SK-N-SH (cell line): Measurements from ENCODE around the gene WBP1. TPM values are rescaled to one million over a fixed set of nuclear protein-coding genes. Genes with fewer than 3 reads are reported as not detected.

ENCODE experiments used
- CTCF ChIA-PET: fragments of 300-600, 350-600 bp; formaldehyde crosslinking; extraction: SDS; loops from one replicate; lab custom pipeline; 2021; lab: Yijun Ruan, JAX
- POLR2A ChIA-PET: fragments of 350-600 bp; sonication (Branson Sonifier 250); formaldehyde crosslinking; extraction: SDS; loops from one replicate; lab custom pipeline; 2020; ENCODE audit warnings: antibody characterized with exemption, inconsistent platforms; lab: Yijun Ruan, JAX
- DNase-seq: peaks from one replicate; pipeline ENCODE4 v3.0.0; 2012
- H2AFZ ChIP-seq: fragments of 200-600 bp; sonication (generic); 2 replicates; pipeline ENCODE4 v1.8.1; 2016; ENCODE audit warnings: antibody characterized with exemption, mild to moderate bottlenecking, low read depth
- H3F3A ChIP-seq: fragments of 200-600 bp; sonication (generic); replicated peaks from 2 replicates; pipeline ENCODE3; 2016; ENCODE audit warnings: antibody characterized with exemption, mild to moderate bottlenecking; ENCODE audit not compliant: insufficient read depth
- H3K27ac ChIP-seq, 2 experiments: fragments of 200-500 bp in 1 of 2; fragments of 200-600 bp in 1 of 2; sonication (Bioruptor generic) in 1 of 2; sonication (generic), shearing (Covaris generic) in 1 of 2; 2 replicates each; pipeline versions ENCODE4 v1.5.1 to v1.6.1; 2014 to 2016; ENCODE audit warnings: low read depth in 2 of 2, inconsistent platforms in 1 of 2, low read length in 1 of 2, mild to moderate bottlenecking in 1 of 2, mixed read lengths in 1 of 2
- H3K27me3 ChIP-seq: fragments of 200-600 bp; sonication (generic), shearing (Covaris generic); 2 replicates; pipeline ENCODE4 v1.6.1; 2016; ENCODE audit warnings: mixed run types; ENCODE audit not compliant: insufficient read depth
- H3K36me3 ChIP-seq, 2 experiments: fragments of 200-500 bp in 1 of 2; fragments of 200-600 bp in 1 of 2; sonication (Bioruptor generic) in 1 of 2; sonication (generic) in 1 of 2; replicated peaks in 1 of 2; 2 replicates each; pipeline versions ENCODE3 to v1.5.1; 2014 to 2016; ENCODE audit warnings: low read length in 1 of 2, mild to moderate bottlenecking in 1 of 2; ENCODE audit not compliant: insufficient read depth in 2 of 2, control insufficient read depth in 1 of 2
- H3K4me1 ChIP-seq, 2 experiments: fragments of 200-500 bp in 1 of 2; fragments of 200-600 bp in 1 of 2; sonication (Bioruptor generic) in 1 of 2; sonication (generic), shearing (Covaris generic) in 1 of 2; 2 replicates each; pipeline versions ENCODE4 v1.5.1 to v1.6.1; 2014 to 2016; ENCODE audit warnings: low read depth in 1 of 2, low read length in 1 of 2, mixed run types in 1 of 2; ENCODE audit not compliant: insufficient read depth in 2 of 2, control insufficient read depth in 1 of 2
- H3K4me2 ChIP-seq: fragments of 200-600 bp; sonication (generic), shearing (Covaris generic); 2 replicates; pipeline ENCODE4 v1.6.1; 2017; ENCODE audit warnings: mixed run types
- H3K4me3 ChIP-seq, 2 experiments: fragments of 200-500 bp in 1 of 2; fragments of 200-600 bp in 1 of 2; sonication (Bioruptor generic) in 1 of 2; sonication (generic), shearing (Covaris generic) in 1 of 2; 2 replicates each; pipeline versions ENCODE4 v1.5.1 to v1.8.1; 2014 to 2016; ENCODE audit warnings: low read depth in 2 of 2, inconsistent platforms in 1 of 2, low read length in 1 of 2, mild to moderate bottlenecking in 1 of 2, mixed read lengths in 1 of 2, moderate library complexity in 1 of 2
- H3K79me2 ChIP-seq: fragments of 200-600 bp; sonication (generic); 2 replicates; pipeline ENCODE4 v1.8.1; 2017; ENCODE audit warnings: mild to moderate bottlenecking; ENCODE audit not compliant: insufficient read depth
- H3K9ac ChIP-seq: fragments of 200-600 bp; sonication (generic); 2 replicates; pipeline ENCODE4 v1.6.1; 2017; ENCODE audit warnings: mixed run types
- H3K9me2 ChIP-seq: fragments of 200-600 bp; sonication (generic); 2 replicates; pipeline ENCODE4 v1.6.1; 2017; ENCODE audit warnings: mixed run types
- H3K9me3 ChIP-seq: fragments of 200-600 bp; sonication (generic); 2 replicates; pipeline ENCODE4 v1.6.1; 2017; ENCODE audit warnings: mixed run types, mild to moderate bottlenecking, moderate library complexity
- H4K20me1 ChIP-seq: fragments of 200-600 bp; sonication (generic); 2 replicates; pipeline ENCODE4 v1.6.1; 2017; ENCODE audit warnings: mild to moderate bottlenecking, mixed run types; ENCODE audit not compliant: insufficient read depth
- CTCF ChIP-seq: fragments of 200-600 bp; sonication (generic); IDR thresholded peaks from 2 replicates; pipeline ENCODE4 v1.6.1; 2017; ENCODE audit warnings: antibody characterized with exemption, mild to moderate bottlenecking, moderate library complexity
- EP300 ChIP-seq, 2 experiments: IDR thresholded peaks; 2 replicates each; pipeline versions ENCODE4 v1.4.0 to v1.6.1; 2012; ENCODE audit warnings: borderline replicate concordance in 1 of 2, low read depth in 1 of 2, low read length in 1 of 2
- GABPA ChIP-seq: IDR thresholded peaks from 2 replicates; pipeline ENCODE4 v1.4.0; 2012; ENCODE audit warnings: low read depth, mild to moderate bottlenecking
- JUND ChIP-seq: IDR thresholded peaks from 2 replicates; pipeline ENCODE4 v1.4.0; 2012
- POLR2AphosphoS5 ChIP-seq: IDR thresholded peaks from 2 replicates; pipeline ENCODE4 v1.6.1; 2012; ENCODE audit warnings: low read depth, low read length
- REST ChIP-seq: IDR thresholded peaks from 2 replicates; pipeline ENCODE4 v1.6.1; 2012; ENCODE audit warnings: mild to moderate bottlenecking, low read depth, low read length, moderate library complexity
- TCF12 ChIP-seq: IDR thresholded peaks from 2 replicates; pipeline ENCODE4 v1.4.0; 2012
- USF1 ChIP-seq: IDR thresholded peaks from 2 replicates; pipeline ENCODE4 v1.4.0; 2012; ENCODE audit warnings: low read depth, borderline replicate concordance
- YY1 ChIP-seq: IDR thresholded peaks from 2 replicates; pipeline ENCODE4 v1.4.0; 2012; ENCODE audit warnings: low read depth, mild to moderate bottlenecking
- WGBS: methylation state at CpG from one replicate; pipeline ENCODE4 v1.1.6; 2017; ENCODE audit warnings: low lambda C conversion rate; 5-methylcytosine and 5-hydroxymethylcytosine counted together
- polyA plus RNA-seq, 3 experiments: library from polyadenylated mRNA; depleted of rRNA; stranded (reverse); fragments of >200 nt; gene quantifications; 2 replicates each; pipeline ENCODE4 v1.2.3, GENCODE V29; 2012

The WBP1 gene
- polyA plus RNA-seq, 1 of the 3 experiments (the other 2 are of a cell fraction): 184 TPM

DNA sequence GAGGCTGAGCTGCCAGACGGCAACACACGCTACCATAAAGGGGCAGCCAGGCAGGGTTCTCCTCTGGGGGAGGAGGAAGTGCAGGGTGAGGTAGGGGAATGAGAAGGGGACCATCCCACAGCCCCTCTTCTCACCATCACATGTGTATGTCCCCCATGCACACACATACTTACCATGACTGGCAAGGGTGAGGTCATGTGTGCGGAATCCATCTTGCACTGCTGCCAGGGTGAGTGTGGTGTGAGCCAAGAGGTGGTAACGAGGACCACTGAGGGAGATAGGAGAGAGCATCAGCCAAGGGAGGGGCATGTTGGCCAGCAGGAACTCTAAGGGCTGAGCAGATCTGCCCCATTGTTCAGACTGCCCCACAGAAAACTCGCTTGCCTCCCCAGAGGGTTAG is 29.6 kb upstream of the WBP1 start:
- Histone ChIP-seq H2AFZ (no peak overlapping the region), H3K4me1 (no peaks in the 10 kb centered on the region; a peak in 1 of 4 replicates), H3K4me3 (no peak overlapping the region), H3K9ac (no peak overlapping the region), H3K79me2 (0 out of 2 replicates have a peak, but pooled peaks cover 4% of the 10 kb centered on the region), H4K20me1 (no peaks in the 10 kb centered on the region), H3K27me3 (no peaks in the 10 kb centered on the region), H3K9me2 (no peaks in the 10 kb centered on the region), H3K36me3 (peaks cover 13 to 57% of the 10 kb centered on the region in 2 experiments), H3K4me2 (no peak overlapping the region), H3K27ac (no peak overlapping the region), H3F3A (peaks cover 4% of the 10 kb centered on the region), H3K9me3 (no peaks in the 10 kb centered on the region)
- no peak for DNase-seq
- 89% methylated on average over 5 of the region's 5 CpGs for WGBS
- TF ChIP-seq REST: no peak
- no peak for TF ChIP-seq CTCF
- TF ChIP-seq TCF12: no peak
- no peak for TF ChIP-seq POLR2AphosphoS5
- CTCF ChIA-PET: interaction anchor here (1.0 to 1.9 kb wide), 3 partner anchors 10 to 103 kb away, joined by 3 to 4 read pairs (median 3); no protein-coding TSS in a partner anchor
- POLR2A ChIA-PET: no interaction called here

DNA sequence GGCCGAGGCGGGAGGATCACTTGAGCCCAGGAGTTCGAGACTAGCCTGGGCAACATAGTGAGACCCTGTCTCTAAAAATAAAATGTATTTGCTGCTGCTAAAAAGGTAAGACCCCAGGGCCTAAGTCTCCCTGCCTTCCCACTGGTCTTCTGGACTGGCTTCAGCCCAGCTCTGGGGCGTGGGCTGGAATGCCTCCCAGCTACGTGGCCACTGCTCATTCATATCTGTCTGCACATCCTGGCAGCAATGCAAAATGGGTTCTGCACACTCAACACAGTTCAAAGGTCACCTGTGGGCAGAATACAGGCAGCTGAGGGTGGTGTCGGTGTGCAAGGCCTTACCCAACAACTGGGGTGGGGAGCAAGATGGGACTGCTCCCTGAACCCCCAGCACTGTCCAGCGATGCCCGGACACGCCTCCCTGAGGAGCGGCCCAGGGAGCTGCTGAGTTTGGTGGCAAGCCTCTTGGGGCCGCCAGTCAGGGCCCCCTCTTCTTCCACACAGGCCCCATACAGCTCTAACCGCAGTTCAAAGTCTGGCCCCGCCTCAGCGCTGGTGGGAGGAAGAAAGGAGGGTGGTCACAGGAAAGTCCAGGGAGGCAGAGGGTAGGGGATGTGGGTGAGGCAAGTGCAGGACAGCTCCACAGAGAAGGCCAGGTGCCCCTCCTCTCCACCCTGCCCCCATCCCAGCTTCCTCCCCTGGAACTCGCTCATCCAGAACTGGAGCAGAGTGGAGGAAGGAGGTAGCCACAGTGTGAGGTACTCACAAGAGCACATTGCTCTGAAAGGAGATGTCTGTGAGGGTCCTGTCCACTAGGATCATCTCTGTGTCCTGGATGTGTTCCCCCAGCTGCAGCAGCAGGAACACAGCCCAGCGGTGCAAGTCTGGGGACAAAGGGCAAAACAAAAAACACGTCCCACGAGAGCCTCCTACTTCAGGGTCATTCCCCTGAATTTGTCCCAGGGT is 28.5 kb upstream of the WBP1 start:
- Histone ChIP-seq H3K4me3 (no peak overlapping the region), H3F3A (peaks cover 4% of the 10 kb centered on the region), H3K9me3 (no peaks in the 10 kb centered on the region), H3K79me2 (0 out of 2 replicates have a peak, but pooled peaks cover 4% of the 10 kb centered on the region), H3K27ac (no peak overlapping the region), H3K9ac (no peak overlapping the region), H4K20me1 (no peaks in the 10 kb centered on the region), H3K27me3 (no peaks in the 10 kb centered on the region), H3K36me3 (peaks cover 7 to 57% of the 10 kb centered on the region in 2 experiments), H3K9me2 (no peaks in the 10 kb centered on the region), H3K4me2 (no peak overlapping the region), H2AFZ (no peak overlapping the region), H3K4me1 (no peaks in the 10 kb centered on the region; a peak in 1 of 4 replicates)
- DNase-seq: no peak
- ChIA-PET POLR2A (no interaction called here), CTCF (interaction anchor here (1.1 to 1.9 kb wide), 4 partner anchors 10 to 102 kb away, joined by 3 to 7 read pairs (median 4); no protein-coding TSS in a partner anchor)
- WGBS: 87% methylated on average over 12 of the region's 18 CpGs
- TF ChIP-seq YY1 (no peak), EP300 (IDR thresholded peaks at IDR 0.05; ENCODE audit: borderline replicate concordance in 1 of 2, low read depth in 1 of 2, low read length in 1 of 2) (no peak), JUND (no peak), GABPA (no peak), USF1 (no peak)
